AG04450 (cell line): Measurements from ENCODE around the gene SETD9. TPM values are rescaled to one million over a fixed set of nuclear protein-coding genes. Genes with fewer than 3 reads are reported as not detected.
A peak's percentile ranks its signal among the peaks of the same experiment; 100 is the strongest.

Experiments
- CTCF ChIA-PET: fragments of 300-600, 350-600 bp; formaldehyde crosslinking; extraction: SDS; loops from one replicate; lab custom pipeline; 2022; ENCODE audit warnings: antibody characterized with exemption, inconsistent platforms; lab: Charles Lee
- POLR2A ChIA-PET: fragments of 350-600 bp; formaldehyde crosslinking; extraction: SDS; loops from one replicate; lab custom pipeline; 2021; ENCODE audit warnings: antibody characterized with exemption, inconsistent platforms; lab: Yijun Ruan, JAX
- DNase-seq: peaks from one replicate; pipeline ENCODE4 v3.0.0-alpha.2; 2011; ENCODE audit warnings: low read depth, low spot score
- H3K27ac ChIP-seq: one replicate; pipeline ENCODE4 v1.5.1; 2012; ENCODE audit warnings: low read depth, low read length, control low read depth
- H3K27me3 ChIP-seq: one replicate; pipeline ENCODE4 v1.6.0; 2012; ENCODE audit warnings: low read length; ENCODE audit not compliant: control insufficient read depth, insufficient read depth
- H3K4me3 ChIP-seq: 2 replicates; pipeline ENCODE4 v1.5.1; 2011; ENCODE audit warnings: mild to moderate bottlenecking, low read depth, low read length, control low read depth
- H3K9me3 ChIP-seq: 2 replicates; pipeline ENCODE4 v1.5.1; 2012; ENCODE audit warnings: low read length; ENCODE audit not compliant: control insufficient read depth, insufficient read depth
- polyA minus RNA-seq: library from RNA; depleted of rRNA, polyadenylated mRNA; stranded (reverse); fragments of >200 nt; gene quantifications from 2 replicates; pipeline ENCODE4 v1.2.3, GENCODE V29; 2011; rRNA and poly(A)+ RNA removed
- polyA plus RNA-seq: library from polyadenylated mRNA; depleted of rRNA; stranded (reverse); fragments of >200 nt; gene quantifications from 2 replicates; pipeline ENCODE4 v1.2.3, GENCODE V29; 2011; rRNA removed
- TF ChIP-seq, protein P1 (sequence below): IDR thresholded peaks from 2 replicates; pipeline ENCODE4 v1.5.1; 2011; ENCODE audit warnings: low read depth, low read length, control low read depth, inconsistent platforms

The SETD9 gene, protein sequence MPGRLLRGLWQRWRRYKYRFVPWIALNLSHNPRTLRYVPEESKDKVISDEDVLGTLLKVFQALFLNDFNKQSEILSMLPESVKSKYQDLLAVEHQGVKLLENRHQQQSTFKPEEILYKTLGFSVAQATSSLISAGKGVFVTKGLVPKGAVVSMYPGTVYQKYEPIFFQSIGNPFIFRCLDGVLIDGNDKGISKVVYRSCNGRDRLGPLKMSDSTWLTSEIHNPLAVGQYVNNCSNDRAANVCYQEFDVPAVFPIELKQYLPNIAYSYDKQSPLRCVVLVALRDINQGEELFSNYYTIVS
- polyA plus RNA-seq, result 8.6 and 12.1 TPM in 2 replicates
- 2.5 and 5.9 TPM in 2 replicates for polyA minus RNA-seq

DNA sequence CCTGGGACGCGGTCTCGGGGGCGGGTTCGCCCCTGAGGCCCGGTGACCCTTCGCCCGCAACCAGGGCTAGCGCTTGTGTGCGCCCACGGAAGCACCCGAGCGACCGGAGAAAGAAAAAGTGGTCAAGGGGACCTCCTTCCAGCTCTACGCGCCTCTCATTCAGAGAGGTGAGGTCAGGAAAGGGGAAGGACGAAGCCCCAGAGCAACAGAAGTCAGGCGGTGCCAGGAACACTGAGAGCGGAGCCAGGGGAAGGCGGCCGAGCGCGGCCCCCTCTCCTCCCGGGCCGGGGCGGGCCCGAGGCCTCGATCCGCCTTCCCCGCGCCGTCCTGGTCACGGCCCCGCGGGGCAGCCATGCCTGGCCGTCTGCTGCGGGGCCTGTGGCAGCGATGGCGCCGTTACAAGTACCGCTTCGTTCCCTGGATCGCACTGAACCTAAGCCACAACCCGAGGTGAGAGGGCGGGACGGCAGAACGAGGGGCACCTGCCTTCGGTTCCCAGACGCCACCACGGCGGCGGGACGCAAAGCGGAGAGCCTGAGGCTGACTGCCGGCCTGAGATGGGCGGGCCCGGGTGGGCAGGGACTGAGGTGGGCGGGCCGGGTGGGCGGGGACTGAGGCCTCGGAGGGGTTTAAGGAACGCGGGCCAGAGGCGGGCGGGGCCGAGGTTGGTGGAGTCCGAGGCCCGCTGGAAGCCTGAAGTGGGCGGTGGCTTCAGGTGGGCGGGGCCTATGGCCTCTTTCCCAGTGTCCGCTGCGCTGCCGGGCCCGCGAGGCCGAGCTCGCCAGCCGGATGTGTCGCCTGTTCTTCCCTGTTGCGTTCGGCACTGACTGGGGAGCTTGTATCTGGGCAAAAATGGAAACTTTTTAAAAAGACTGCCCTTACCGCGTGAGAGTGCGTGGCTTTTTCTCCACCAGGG is at the start of gene SETD9:
SETD9 (plus strand) TSS at position 303 of the 916 bp plus-strand sequence; CDS start at position 353, 50 bp downstream.
- CTCF ChIA-PET, result interaction anchor here (0.6 to 1.8 kb wide), 3 partner anchors 9 to 1554 kb away, joined by 3 to 4 read pairs (median 3); no protein-coding TSS in a partner anchor
- TF ChIP-seq, protein P1, sequence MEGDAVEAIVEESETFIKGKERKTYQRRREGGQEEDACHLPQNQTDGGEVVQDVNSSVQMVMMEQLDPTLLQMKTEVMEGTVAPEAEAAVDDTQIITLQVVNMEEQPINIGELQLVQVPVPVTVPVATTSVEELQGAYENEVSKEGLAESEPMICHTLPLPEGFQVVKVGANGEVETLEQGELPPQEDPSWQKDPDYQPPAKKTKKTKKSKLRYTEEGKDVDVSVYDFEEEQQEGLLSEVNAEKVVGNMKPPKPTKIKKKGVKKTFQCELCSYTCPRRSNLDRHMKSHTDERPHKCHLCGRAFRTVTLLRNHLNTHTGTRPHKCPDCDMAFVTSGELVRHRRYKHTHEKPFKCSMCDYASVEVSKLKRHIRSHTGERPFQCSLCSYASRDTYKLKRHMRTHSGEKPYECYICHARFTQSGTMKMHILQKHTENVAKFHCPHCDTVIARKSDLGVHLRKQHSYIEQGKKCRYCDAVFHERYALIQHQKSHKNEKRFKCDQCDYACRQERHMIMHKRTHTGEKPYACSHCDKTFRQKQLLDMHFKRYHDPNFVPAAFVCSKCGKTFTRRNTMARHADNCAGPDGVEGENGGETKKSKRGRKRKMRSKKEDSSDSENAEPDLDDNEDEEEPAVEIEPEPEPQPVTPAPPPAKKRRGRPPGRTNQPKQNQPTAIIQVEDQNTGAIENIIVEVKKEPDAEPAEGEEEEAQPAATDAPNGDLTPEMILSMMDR, result no peak
- POLR2A ChIA-PET, result interaction anchor here (0.6 to 2.4 kb wide), 7 partner anchors 9 to 318 kb away, joined by 3 to 15 read pairs (median 3); partner anchors contain the start of gene GPBP1

DNA sequence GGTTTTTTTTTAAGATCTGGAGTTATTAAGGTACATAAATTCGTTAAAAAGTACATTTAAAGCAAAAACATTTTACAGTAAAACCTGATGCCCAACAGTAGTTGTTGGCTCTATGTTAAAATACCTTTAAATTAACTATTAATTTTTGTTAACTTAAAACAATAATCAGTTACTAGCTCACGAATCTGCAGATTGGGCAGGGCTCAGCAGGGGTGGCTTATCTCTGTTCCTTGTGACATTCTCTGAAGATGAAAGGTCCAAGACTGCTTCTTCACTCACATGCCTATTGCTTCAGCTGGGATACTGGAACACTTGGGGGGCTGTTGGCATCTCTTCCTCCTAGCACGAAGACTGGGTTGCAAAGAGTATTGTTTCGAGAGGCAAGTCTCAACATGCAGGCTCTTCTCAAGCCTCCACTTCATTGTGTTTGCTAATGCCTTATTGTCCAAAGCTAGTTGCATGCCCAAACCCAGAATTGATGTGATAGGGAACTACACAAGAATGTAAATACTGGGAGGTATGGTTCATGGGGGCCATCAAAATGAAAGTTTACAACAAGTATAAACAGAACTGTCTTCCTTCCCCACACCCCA is 47.4 kb upstream of the SETD9 start:
- TF ChIP-seq, protein P1, result no peak
- ChIA-PET CTCF (no interaction called here), POLR2A (no interaction called here)
- Histone ChIP-seq H3K27me3 (no peaks in the 10 kb centered on the region), H3K4me3 (no peak overlapping the region), H3K9me3 (no peaks in the 10 kb centered on the region; the same call in 1 of the 2 replicates), H3K27ac (no peak overlapping the region)
- no peak for DNase-seq

More for the DNA sequence above, at the start of gene SETD9:
- Histone ChIP-seq H3K27me3 (no peaks in the 10 kb centered on the region), H3K4me3 (peak within 1 kb of the TSS; percentile 79), H3K9me3 (no peaks in the 10 kb centered on the region), H3K27ac (peak within 1 kb of the TSS; percentile 93)
- peak; percentile 93 for DNase-seq

DNA sequence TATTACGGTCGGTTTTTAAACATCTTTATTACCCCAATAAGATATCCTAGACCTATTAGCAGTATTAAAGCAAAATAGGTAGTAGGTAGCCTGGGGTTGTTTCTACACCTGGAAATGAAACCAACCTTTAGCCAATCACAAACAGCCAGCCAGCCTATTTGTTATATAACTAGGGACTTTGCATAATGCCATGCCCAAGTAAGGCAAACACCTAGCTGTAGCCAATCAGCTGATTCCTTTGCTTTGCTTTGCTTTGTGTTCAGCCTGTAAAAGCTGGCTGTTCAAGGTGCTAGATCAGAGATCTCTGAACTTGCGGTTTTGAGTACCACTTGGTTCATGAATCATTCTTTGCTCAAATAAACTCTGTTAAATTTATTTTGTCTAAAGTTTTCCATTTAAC is 46.5 kb upstream of the SETD9 start:
- no peaks in the 10 kb centered on the region; the same call in 1 of the 2 replicates for H3K9me3 ChIP-seq
- DNase-seq, result no peak
- POLR2A ChIA-PET, result interaction anchor here (0.6 kb wide), 1 partner anchor 392 kb away, joined by 5 read pairs; no protein-coding TSS in a partner anchor

DNA sequence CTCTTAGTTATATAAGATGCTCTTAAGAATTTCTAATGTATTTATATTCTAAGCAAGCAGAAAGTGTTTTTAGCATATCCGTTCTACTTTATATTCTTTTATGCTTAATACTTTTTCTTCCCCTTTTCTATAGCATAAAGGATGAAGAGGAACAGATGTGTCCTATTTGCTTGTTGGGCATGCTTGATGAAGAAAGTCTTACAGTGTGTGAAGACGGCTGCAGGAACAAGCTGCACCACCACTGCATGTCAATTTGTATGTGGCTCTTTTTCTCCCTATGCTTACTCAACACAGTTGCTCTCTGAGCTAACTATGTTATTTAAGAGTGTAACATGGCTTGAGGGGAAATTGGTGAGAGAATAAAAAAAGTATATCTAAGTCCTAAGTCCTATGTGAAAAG is 37.6 kb upstream of the SETD9 start:
- no peak for DNase-seq
- no peaks in the 10 kb centered on the region for H3K27me3 ChIP-seq
- TF ChIP-seq, protein P1, result no peak
- ChIA-PET CTCF (no interaction called here), POLR2A (no interaction called here)
- H3K9me3 ChIP-seq, result no peaks in the 10 kb centered on the region
- H3K27ac ChIP-seq, result no peak overlapping the region
- no peak overlapping the region for H3K4me3 ChIP-seq

More for the DNA sequence above, 46.5 kb upstream of the SETD9 start:
- CTCF ChIA-PET, result no interaction called here
- no peaks in the 10 kb centered on the region for H3K27me3 ChIP-seq
- TF ChIP-seq, protein P1, result no peak
- H3K4me3 ChIP-seq, result no peak overlapping the region
- no peak overlapping the region for H3K27ac ChIP-seq
